Retinal pigment epithelial cell (primary cell): ENCODE data around the gene STN1.

Experiments used
- DNase-seq: peaks from one replicate; pipeline ENCODE4 v3.0.0-alpha.2; 2010; ENCODE audit warnings: low read depth
- H3K4me3 ChIP-seq: 2 replicates; pipeline ENCODE4 v1.5.1; 2011; ENCODE audit warnings: mild to moderate bottlenecking, low read length, control low read depth, moderate library complexity
- TF ChIP-seq, protein P1 (sequence below): conservative IDR thresholded peaks from 2 replicates; pipeline ENCODE4 v1.5.1; 2011; ENCODE audit warnings: low read depth, low read length, control low read depth, inconsistent platforms

Gene STN1

DNA sequence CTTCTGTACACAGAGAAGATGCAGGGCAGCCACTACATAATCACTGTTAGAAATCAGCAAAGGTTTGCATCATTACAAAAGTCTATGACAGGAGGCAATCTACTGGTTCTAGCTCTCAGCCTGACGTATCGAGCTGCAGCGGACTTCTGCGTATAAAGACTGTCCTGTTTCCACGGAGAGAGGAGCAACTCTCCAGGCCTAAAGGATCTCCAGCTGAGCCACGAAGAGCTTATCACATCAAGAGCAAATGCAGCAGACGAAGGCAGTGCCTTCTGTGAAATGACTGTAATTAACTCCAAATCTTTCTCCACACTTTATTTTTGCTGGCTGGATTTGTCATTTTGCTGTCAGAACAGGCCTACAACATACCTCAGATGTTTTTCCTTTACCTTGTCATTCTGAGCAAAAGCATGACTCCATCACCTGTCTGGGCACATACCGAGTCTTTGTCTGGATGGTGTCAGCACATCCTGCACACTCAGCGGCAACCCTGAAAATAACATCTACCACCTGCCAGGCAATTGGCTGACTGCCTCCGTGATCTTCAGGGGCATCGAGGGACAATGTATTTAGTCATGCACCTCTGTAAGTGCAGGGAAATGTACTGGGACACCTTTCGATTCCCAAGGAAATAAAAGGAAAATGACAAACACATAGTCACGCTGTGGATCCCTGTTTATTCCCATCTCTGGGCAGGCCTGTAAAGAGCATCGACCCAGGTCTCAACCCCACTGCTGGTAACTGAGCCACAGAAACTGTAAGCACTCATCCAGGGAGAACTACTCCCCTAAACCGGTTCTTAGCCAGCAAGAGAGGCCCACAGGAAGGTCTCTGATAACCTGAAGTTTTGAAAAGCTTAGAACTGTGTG, 36.3 kb downstream of the STN1 start:
- TF ChIP-seq, protein P1, sequence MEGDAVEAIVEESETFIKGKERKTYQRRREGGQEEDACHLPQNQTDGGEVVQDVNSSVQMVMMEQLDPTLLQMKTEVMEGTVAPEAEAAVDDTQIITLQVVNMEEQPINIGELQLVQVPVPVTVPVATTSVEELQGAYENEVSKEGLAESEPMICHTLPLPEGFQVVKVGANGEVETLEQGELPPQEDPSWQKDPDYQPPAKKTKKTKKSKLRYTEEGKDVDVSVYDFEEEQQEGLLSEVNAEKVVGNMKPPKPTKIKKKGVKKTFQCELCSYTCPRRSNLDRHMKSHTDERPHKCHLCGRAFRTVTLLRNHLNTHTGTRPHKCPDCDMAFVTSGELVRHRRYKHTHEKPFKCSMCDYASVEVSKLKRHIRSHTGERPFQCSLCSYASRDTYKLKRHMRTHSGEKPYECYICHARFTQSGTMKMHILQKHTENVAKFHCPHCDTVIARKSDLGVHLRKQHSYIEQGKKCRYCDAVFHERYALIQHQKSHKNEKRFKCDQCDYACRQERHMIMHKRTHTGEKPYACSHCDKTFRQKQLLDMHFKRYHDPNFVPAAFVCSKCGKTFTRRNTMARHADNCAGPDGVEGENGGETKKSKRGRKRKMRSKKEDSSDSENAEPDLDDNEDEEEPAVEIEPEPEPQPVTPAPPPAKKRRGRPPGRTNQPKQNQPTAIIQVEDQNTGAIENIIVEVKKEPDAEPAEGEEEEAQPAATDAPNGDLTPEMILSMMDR, result no peak
- H3K4me3 ChIP-seq, result no peak overlapping the region
- no peak for DNase-seq

DNA sequence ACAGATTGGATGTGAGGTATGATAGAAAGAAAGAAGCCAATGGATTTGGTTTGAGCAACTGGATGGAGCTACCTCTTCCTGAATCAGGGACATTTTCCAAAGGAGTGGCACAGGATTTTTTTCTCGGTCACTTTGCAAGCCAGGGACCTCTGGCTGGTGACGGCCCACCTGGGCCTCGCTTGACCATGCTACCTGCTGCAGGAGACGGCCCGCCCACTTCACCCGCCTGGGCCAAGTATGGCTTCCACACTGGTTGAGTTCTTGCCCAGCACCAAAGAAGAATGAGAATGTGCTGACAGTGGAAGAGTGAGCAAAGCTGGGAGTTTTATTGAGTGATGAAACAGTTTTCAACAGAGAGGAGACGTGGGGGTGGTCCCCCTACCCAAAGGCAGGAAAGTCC, 38.2 kb downstream of the STN1 start:
- H3K4me3 ChIP-seq, result no peak overlapping the region
- TF ChIP-seq, protein P1, result no peak
- DNase-seq, result no peak

DNA sequence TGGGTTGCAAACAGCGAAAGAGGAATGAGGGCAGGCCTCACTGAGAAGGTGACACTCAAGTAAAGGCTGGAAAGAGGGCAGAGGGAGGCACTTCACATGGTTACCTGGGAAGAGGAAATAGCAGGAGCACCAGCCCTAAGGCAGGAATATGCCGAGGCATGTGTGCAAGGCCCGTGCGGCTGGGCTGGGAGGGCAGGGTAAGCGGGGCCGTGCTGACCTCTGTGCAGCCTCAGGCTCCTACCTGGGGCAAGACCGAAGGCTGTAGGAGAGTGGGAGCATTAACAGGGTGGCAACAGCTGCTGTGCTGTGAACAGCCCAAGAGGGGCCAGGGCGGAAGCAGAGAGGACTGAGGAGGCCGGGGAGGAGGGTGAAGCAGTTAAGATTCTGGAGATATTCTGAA, 38.6 kb downstream of the STN1 start:
- TF ChIP-seq, protein P1, result no peak
- H3K4me3 ChIP-seq, result no peak overlapping the region
- DNase-seq, result no peak

DNA sequence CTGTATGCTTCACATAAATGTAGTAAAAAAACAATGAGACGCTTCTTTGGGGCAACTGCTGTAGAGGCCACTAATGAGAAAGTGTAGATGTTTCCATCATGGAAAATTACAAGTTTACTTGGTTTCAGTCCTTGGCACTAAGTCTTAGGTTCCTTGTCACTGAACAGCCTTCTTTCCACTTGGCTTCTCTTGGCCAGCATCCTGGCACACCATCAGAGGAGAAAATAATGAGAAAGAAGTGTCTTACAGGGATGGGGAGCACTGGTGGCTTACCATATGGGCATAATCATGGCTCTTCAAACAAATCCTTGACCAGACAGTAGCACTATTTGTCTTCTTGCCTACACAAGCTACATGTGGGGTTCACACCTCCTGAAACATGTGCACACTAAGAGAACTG, 40.1 kb downstream of the STN1 start:
- TF ChIP-seq, protein P1, result no peak
- DNase-seq, result no peak
- H3K4me3 ChIP-seq, result no peak overlapping the region

DNA sequence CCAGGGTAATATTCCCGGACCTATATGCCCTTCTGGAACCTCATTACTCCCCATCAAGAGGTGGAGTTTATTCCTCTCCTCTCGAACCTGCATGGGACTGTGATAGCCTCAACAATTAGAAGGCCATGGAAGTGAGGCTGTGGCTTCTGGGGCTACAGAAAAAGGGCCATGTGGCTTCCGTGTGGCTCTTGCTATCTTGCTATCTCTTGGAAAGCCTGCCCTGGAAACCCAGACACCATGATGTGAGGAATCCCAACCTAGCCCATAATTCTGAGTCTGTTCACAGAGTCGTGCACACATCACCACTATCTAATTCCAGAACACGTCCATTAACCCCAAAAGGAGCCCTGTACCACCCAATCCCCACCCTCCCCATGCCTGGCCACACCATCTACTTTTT, 41.8 kb downstream of the STN1 start:
- H3K4me3 ChIP-seq, result no peak overlapping the region
- DNase-seq, result no peak
- TF ChIP-seq, protein P1, result no peak

DNA sequence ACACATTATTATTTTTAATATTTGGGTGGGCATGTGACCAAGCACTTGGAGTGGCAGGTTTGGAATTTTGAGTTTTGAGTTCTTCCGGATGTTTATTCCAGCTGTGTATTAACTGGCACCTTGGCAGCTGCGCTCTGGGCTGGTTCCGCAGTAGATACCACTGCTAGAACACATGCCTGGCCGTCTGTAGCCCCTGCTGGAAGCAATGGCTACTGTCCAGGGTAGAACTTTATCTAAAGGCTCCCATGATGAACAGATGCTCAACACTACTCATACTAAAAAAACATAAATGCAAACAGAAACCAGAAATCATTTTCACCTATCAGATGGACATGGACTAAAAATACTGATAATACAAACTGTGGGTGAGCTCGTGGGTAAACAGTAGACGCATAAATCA, 43.3 kb downstream of the STN1 start:
- no peak overlapping the region for H3K4me3 ChIP-seq
- TF ChIP-seq, protein P1, result no peak
- no peak for DNase-seq
